ENCODE measurements around the gene SYT2.
"Not testable (repeated sequence)": the region's sequence is repeated elsewhere in the genome, so short reads cannot be mapped to it uniquely, and the experiment has no call there.

The SYT2 gene

GRCh38 chr1:202623075-202623474 is 87.2 kb downstream of the SYT2 start:
- no peak for DNase-seq (ENCODE audit: low read depth)

DNA sequence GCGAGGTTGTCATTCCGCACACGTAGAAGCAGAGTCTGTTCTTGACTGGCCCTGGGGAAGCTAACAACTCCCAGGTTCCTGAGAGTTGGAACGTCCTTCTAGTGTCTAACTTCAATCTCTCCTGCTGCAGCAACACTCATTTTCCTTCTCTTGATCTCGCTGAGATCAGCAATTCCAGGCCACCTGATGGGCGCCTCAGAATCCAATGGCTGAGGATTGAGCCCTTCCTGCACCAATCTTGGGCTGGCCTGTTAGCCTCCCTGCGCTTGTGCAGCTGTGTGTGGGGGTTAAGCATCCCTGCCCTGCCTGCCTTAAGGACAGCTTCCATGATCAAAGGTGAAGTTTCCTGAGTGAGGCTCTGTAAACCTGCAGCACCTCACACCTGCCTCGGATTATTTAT is 87.9 kb downstream of the SYT2 start:
- no peak for DNase-seq (ENCODE audit: low read depth)

DNA sequence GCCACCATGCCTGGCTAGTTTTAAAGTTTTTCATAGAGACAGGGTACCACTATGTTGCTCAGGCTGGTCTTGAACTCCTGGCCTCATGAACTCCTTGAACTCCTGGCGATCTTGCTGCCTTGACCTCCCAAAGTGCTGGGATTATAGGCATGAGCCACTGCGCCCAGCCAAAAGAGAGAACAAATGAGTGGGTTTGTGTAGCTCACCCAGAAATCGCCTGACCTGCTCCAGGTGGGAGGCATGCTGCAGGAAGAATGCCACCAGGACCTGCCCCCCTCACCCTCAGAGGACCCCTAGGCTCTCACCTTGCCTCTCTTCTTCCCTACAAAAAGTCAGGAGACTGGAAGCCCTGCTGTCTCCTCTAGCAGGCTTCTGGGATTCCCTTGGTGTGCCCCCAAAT is 88.8 kb downstream of the SYT2 start:
- DNase-seq (ENCODE audit: low read depth): no peak

- not testable (repeated sequence) for DNase-seq (ENCODE audit: low read depth)
Observed at GRCh38 chr1:202620036-202620435, 90.2 kb downstream of the SYT2 start.

- no peak for DNase-seq (ENCODE audit: low read depth)
Observed at GRCh38 chr1:202619505-202619904, 90.7 kb downstream of the SYT2 start.

DNA sequence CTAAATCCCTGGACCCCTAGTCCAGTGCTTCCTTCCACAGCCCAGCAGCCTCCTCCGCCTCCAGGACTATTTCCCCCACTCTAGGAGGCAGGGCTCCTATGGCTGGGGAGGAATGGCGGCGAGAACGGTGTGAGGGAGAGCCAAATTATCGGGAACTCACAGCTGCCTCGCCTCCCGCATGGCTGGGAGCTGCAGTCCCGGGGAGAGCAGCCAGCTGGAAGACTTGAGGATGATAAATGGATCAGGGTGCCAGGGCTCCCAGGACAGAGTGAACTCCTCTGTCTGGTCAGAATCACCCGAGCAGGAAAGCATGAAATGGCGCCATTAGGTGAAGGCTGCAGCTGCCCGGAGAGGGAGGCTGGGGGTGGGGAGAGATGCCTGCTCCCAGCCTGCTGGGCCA is 91.2 kb downstream of the SYT2 start:
- DNase-seq (ENCODE audit: low read depth): not testable (repeated sequence)

GRCh38 chr1:202616355-202616915 is 93.8 kb downstream of the SYT2 start:
- DNase-seq (ENCODE audit: low read depth): no peak

DNA sequence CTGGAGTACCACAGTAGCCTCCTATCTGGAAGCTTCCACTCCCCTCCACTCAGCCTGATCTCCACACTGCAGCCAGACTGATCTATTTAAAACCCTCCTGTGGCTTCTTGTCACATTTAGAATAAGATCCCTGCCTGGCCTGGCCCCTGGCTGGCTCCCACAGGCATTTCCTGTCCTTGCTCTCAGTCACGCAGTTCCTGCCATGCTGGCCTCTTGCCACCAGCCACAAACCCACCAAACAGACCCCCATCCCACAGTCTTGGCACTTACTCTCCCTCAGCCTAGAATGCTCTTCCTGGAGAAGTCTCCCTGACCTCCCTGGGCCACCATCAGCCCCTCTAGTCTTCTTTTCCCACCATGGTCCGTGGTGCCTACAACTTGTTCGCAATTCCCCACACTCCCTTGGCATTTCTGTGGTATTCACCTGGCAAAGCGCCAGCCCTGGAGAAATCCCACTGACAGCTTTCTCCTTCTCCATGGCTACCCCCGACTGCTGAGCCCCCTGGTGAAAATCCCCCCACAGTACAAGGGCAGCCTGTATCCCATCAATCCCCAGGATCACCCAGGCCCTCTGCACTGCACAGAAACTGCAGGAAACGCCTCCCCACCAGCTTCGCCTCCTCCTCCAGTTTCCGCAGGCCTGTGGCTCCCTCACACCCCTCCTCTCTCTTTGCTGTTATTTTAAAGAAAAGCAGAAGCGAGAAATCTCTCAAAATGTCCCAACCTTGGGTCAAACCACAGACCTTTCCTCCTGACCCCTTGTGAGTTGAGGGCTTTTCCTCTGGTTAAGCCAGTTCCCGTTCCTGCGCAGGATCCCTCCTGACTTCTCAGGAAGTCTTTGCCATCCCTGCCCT is 94.5 kb downstream of the SYT2 start:
- no peak for DNase-seq (ENCODE audit: low read depth)

DNA sequence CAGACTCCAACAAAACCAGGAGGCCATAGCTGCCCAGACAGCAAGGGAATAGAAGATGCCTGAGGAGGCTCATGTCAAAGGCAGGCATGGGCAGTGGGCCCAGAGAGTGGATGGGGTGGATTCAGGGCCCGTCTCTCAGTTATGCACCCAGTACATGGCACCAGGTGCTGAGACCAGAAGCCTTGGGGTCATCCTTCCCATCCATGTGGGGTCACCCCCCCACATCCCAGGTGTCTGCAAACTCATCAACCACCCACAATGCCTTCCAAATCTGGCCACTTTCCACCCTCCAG is 95.1 kb downstream of the SYT2 start:
- DNase-seq (ENCODE audit: low read depth): not testable (repeated sequence)

- not testable (repeated sequence) for DNase-seq (ENCODE audit: low read depth)
Observed at GRCh38 chr1:202614363-202615207, 95.7 kb downstream of the SYT2 start.

DNA sequence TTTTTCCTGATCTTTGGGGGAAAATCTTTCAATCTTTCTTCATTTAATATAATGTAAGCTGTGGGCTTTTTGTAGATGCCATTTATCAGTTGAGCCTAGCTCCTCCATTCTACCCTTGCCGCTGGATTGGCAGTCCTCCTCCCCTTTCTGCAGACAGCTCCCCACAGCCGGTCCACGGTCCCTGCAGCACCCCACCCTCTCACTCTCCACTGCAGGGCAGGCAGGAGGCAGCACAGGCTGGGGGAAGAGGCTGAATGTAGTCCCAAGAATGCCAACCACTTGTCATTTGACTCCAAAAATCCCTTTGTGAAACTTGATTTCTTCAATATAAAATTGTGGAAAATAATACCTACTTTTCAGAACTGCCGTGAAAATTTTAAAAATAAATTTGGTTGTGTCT is 96.7 kb downstream of the SYT2 start:
- DNase-seq (ENCODE audit: low read depth): no peak

DNA sequence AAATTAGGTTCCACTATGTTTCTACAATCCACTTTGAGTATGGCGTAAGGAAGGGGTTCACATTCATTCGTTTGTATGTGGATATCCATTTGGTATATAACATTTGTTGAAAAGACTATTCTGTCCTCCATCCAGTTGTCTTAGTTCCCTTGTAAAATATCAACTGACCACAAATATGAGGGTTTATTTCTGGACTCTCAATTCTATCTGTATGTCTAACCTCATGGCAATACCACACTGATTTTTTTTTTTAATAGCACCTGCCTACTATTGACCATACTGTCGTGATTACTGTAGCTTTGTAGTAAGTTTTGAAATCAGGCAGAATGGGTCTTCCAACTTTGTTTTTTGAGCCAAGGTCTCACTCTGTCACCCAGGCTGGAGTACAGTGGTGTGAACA is 98.2 kb downstream of the SYT2 start:
- DNase-seq (ENCODE audit: low read depth): not testable (repeated sequence)

- DNase-seq (ENCODE audit: low read depth): no peak
Observed at GRCh38 chr1:202605515-202605914, 104.7 kb downstream of the SYT2 start.

- no peak for DNase-seq (ENCODE audit: low read depth)
Observed at GRCh38 chr1:202603435-202603834, 106.8 kb downstream of the SYT2 start.

- no peak for DNase-seq (ENCODE audit: low read depth)
Observed at GRCh38 chr1:202600432-202601041, 109.7 kb downstream of the SYT2 start.

- no peak for DNase-seq (ENCODE audit: low read depth)
Observed at GRCh38 chr1:202599669-202600431, 110.4 kb downstream of the SYT2 start.

- DNase-seq (ENCODE audit: low read depth): no peak
Observed at GRCh38 chr1:202597090-202597761, 113.0 kb downstream of the SYT2 start.

- DNase-seq (ENCODE audit: low read depth): no peak
Observed at GRCh38 chr1:202596638-202597037, 113.6 kb downstream of the SYT2 start.

- DNase-seq (ENCODE audit: low read depth): no peak
Observed at GRCh38 chr1:202593845-202594244, 116.4 kb downstream of the SYT2 start.

DNA sequence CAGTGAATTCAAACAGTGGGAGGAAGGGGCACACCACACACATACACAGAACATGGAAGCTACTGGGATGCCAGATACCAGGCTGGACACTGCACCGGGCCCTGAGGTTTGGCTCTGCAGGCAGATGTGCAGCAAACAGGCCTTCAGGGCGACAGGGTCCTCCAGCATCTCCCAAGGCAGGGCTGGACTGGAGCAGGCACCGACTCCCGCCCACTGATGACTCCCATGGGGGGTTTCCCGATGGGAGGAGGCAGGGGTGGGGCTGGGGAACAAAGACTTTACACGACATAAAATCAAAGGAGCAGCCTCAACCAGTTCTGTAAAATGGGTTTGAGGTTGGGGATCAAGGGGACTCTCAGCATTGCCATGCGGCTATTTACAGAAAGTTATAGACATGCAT is 118.1 kb downstream of the SYT2 start:
- no peak for DNase-seq (ENCODE audit: low read depth)

GRCh38 chr1:202591515-202591914 is 118.7 kb downstream of the SYT2 start:
- DNase-seq (ENCODE audit: low read depth): no peak
